K562 treated with DMSO at 1 percent for 4 hours (cell line): ENCODE data around the gene ZNG1B. TPM values are rescaled to one million over a fixed set of nuclear protein-coding genes. Genes with fewer than 3 reads are reported as not detected.

Source experiments
- total RNA-seq: library from RNA; unstranded; fragments of 300-600 nt; gene quantifications from 2 replicates; pipeline ENCODE4 v1.2.3, GENCODE V29; 2022; ENCODE audit not compliant: insufficient read depth

Gene ZNG1B
- total RNA-seq: 8.1 and 13.1 TPM in 2 replicates

GRCh38 chr2:113437508-113438465 lies at the start of gene ZNG1B:
Gene ZNG1B (plus strand): TSS chr2:113437691. CDS start chr2:113437869, 178 bp downstream.

GRCh38 chr2:113498365-113498764 lies 60.9 kb downstream of the ZNG1B start, which contains the start of gene FOXD4L1:
Gene FOXD4L1 (plus strand): TSS chr2:113498665. CDS start chr2:113499257, 592 bp downstream.

Other genes starting within 250 kb of the ZNG1B start
- gene PAX8, start 158.8 kb upstream of the ZNG1B start, total RNA-seq: 1.1 and 1.5 TPM in 2 replicates
- 0.83 and 1.2 TPM in 2 replicates for gene FOXD4L1, start 61.0 kb downstream of the ZNG1B start, total RNA-seq
- gene RABL2A, start 189.6 kb downstream of the ZNG1B start, total RNA-seq: 1.2 and 4.7 TPM in 2 replicates